ENCODE measurements around the gene REPIN1. TPM values are rescaled to one million over a fixed set of nuclear protein-coding genes. Genes with fewer than 3 reads are reported as not detected.

REPIN1 gene
- total RNA-seq, 2 donors from 2014 or later = 189 to 304 TPM

- Histone ChIP-seq H3K9ac (ENCODE audit: low read depth in 2 of 2, low read length in 2 of 2) (no peak overlapping the region), H3K9me3 (no peaks in the 10 kb centered on the region), H3K27me3 (no peaks in the 10 kb centered on the region), H3K4me1 (peaks cover 7% of the 10 kb centered on the region), H3K27ac (no peak overlapping the region), H3K4me3 (no peak overlapping the region), H3K36me3 (no peaks in the 10 kb centered on the region)
- TF ChIP-seq, protein P1, sequence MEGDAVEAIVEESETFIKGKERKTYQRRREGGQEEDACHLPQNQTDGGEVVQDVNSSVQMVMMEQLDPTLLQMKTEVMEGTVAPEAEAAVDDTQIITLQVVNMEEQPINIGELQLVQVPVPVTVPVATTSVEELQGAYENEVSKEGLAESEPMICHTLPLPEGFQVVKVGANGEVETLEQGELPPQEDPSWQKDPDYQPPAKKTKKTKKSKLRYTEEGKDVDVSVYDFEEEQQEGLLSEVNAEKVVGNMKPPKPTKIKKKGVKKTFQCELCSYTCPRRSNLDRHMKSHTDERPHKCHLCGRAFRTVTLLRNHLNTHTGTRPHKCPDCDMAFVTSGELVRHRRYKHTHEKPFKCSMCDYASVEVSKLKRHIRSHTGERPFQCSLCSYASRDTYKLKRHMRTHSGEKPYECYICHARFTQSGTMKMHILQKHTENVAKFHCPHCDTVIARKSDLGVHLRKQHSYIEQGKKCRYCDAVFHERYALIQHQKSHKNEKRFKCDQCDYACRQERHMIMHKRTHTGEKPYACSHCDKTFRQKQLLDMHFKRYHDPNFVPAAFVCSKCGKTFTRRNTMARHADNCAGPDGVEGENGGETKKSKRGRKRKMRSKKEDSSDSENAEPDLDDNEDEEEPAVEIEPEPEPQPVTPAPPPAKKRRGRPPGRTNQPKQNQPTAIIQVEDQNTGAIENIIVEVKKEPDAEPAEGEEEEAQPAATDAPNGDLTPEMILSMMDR (IDR thresholded peaks at IDR 0.05) = no peak
- intact Hi-C loops (cut with DNase I) = loop anchor here (5.0 kb wide), 1 partner anchor 45 kb away; no protein-coding TSS in a partner anchor
- no peak for DNase-seq
Observed at GRCh38 chr7:150327308-150327707, 41.3 kb upstream of the REPIN1 start.

DNA sequence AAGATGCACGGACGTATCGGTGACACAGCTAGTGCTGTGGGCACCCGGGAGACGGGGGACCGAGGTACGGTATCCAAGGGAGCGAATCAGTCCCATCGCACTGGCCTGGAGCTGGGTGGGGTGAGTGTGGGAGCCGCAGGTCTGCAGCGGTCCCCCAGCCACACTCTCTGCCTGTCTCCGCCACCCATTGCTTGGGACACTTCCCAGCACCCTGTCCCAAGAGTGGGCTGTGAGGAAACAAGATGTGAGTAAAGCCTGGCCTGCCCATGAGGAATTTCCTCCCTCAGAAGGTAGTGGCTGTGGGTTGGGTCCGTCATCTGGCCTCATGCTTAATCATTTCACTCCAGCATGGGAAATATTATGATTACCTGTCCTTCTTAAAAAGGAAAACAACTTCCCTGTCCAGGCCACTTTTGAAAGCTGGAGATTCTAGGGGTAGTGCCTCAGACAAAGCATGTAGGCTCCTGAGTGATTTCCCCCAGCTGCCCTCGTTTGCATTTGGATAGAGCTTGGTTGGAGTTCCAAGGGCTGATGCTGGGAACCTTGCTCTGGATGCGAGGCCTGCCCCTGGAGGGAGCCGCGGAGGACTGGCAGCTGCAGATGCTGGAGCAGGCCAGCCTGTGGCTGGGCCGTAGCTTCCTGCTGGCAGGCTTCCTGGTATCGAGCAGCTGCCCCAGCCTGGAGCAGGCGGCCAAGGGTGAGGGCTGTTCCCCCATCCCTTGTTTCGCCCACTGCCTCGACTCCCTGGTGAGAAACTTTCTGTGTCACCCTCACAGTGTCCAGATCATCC lies 39.1 kb upstream of the REPIN1 start:
- H3K9me3 ChIP-seq = no peaks in the 10 kb centered on the region
- intact Hi-C loops (cut with DNase I) = loop anchor here (5.0 kb wide), 1 partner anchor 43 kb away; no protein-coding TSS in a partner anchor
- H3K9ac ChIP-seq (ENCODE audit: low read depth in 2 of 2, low read length in 2 of 2) = no peak overlapping the region
- H3K27ac ChIP-seq = no peak overlapping the region
- H3K27me3 ChIP-seq = no peaks in the 10 kb centered on the region
- no peak for DNase-seq
- H3K4me3 ChIP-seq = no peak overlapping the region
- no peaks in the 10 kb centered on the region for H3K36me3 ChIP-seq
- TF ChIP-seq, protein P1 (IDR thresholded peaks at IDR 0.05) = no peak
- H3K4me1 ChIP-seq = peaks cover 3% of the 10 kb centered on the region

GRCh38 chr7:150330211-150330885 lies 38.3 kb upstream of the REPIN1 start:
- Histone ChIP-seq H3K27ac (no peak overlapping the region), H3K4me3 (no peak overlapping the region), H3K9me3 (no peaks in the 10 kb centered on the region), H3K4me1 (no peaks in the 10 kb centered on the region), H3K36me3 (no peaks in the 10 kb centered on the region), H3K9ac (ENCODE audit: low read depth in 2 of 2, low read length in 2 of 2) (no peak overlapping the region), H3K27me3 (no peaks in the 10 kb centered on the region)
- intact Hi-C loops (cut with DNase I) = no loop called here
- DNase-seq = no peak
- TF ChIP-seq, protein P1 (IDR thresholded peaks at IDR 0.05) = no peak

DNA sequence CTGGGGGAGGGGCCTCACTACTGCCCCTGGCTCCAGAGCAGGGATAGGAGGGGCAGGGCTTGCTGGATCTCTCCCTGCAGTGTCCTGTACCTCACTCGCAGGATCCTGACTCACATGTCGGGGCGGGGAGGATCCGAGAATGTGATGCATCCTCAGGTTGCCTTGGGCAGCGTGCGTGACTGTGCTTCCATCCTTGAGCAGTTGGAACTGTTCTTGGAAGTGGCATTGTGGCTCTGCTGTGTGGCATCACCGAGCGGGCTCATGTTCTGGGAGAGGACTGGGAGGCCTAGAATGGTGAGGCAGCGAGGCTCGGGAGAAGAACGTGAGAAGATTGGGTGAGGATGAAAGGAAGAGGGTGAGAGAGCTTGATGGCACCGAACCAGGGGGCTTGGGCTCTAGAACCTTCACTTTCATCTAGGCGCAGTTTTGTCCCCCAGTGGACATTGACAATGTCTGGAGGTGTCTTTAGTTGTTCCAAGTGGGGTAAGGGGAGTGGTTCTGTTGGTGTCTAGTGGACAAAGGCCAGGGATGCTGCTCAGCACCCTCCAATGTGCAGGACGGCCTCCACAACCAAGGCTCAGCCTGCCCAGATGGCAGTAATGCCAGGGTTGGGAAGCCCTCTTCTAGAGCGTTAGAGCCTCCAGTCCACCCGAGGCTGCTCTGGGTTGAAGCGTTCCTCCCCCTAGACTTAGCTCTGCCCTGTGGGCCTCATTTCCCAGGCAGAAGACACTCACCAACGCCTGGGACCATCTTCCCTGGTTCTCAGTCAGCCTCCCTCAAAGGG lies 35.6 kb upstream of the REPIN1 start:
- Histone ChIP-seq H3K27me3 (no peaks in the 10 kb centered on the region), H3K9ac (ENCODE audit: low read depth in 2 of 2, low read length in 2 of 2) (no peak overlapping the region), H3K36me3 (no peaks in the 10 kb centered on the region), H3K9me3 (no peaks in the 10 kb centered on the region), H3K27ac (no peak overlapping the region), H3K4me1 (peaks cover 10% of the 10 kb centered on the region), H3K4me3 (no peak overlapping the region)
- no peak for DNase-seq
- intact Hi-C loops (cut with DNase I) = no loop called here
- TF ChIP-seq, protein P1 (IDR thresholded peaks at IDR 0.05) = no peak

- peaks cover 10% of the 10 kb centered on the region for H3K4me1 ChIP-seq
- H3K36me3 ChIP-seq = no peaks in the 10 kb centered on the region
- no peak overlapping the region for H3K4me3 ChIP-seq
- TF ChIP-seq, protein P1 (IDR thresholded peaks at IDR 0.05) = no peak
- DNase-seq = no peak
- H3K9me3 ChIP-seq = no peaks in the 10 kb centered on the region
- no peaks in the 10 kb centered on the region for H3K27me3 ChIP-seq
- intact Hi-C loops (cut with DNase I) = no loop called here
- no peak overlapping the region for H3K9ac ChIP-seq (ENCODE audit: low read depth in 2 of 2, low read length in 2 of 2)
- H3K27ac ChIP-seq = no peak overlapping the region
Observed at GRCh38 chr7:150333659-150334058, 35.0 kb upstream of the REPIN1 start.

Measured in colonic mucosa (tissue), 4 donors.